Measurements from ENCODE around the gene ZBTB20.

ZBTB20 gene

DNA sequence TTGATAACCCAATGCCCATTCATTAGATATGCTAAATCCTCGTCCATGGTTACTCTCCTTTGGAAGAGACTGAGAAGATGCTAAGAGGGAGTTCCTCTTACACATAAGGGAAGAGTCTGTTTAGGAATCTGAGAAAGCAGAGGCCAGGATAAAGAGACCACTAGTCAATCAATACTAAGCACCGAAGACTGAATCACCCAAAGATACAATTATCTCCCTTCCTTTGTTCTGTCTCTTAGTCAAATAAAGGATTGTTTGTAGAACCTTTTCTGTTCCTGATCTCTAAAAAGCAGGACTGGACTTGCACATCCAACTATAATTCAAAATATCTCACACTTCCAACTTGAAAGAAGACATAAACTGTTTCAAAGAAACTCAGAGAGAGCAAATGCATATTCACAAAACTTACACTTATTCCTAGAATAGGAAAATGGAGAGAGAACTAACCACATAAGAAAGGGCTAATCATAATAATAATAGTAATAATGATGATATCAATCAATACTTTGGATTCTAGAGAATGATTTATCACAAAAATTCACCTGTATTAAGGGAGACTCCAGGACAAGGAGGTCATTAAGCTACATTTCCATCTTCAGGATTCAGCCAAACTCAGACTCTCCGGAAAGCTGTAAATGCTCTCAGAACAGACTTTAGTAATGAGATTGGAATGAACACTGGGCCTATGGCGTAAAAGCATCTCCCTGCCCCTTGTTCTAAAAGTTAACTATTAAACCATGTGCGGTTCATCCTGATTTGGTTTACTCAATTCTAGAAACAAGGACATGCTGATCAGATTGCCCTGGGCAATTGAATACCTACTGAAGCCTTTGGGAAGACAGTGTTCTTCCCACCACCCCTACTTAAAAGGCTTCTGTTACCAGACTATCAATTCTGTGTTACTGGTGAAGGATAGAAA lies 401.5 kb downstream of the ZBTB20 start:
- no peak overlapping the region for H4K91ac ChIP-seq (ENCODE audit: low read length)
- peaks cover 3% of the 10 kb centered on the region for H3K4me1 ChIP-seq (ENCODE audit: control insufficient read depth, insufficient read depth, low read depth, low read length)
- no peak overlapping the region for H2BK120ac ChIP-seq (ENCODE audit: low read depth, low read length)
- H3K4ac ChIP-seq (ENCODE audit: low read depth in 1 of 2, low read length in 2 of 2) = no peak overlapping the region
- no peak overlapping the region for H2BK12ac ChIP-seq (ENCODE audit: low read length in 2 of 2)
- H4K8ac ChIP-seq (ENCODE audit: low read length) = no peak overlapping the region
- no peaks in the 10 kb centered on the region for H3K36me3 ChIP-seq (ENCODE audit: control insufficient read depth in 1 of 2, insufficient read depth in 2 of 2, low read depth in 1 of 2, low read length in 2 of 2)
- DNase-seq = peak; percentile 46
- no peak overlapping the region for H3K18ac ChIP-seq (ENCODE audit: low read depth in 1 of 2, low read length in 2 of 2)
- H3K4me2 ChIP-seq (ENCODE audit: low read length, poor library complexity, severe bottlenecking) = peak overlapping the region; percentile 47
- H3K27ac ChIP-seq (ENCODE audit: low read length, poor library complexity, severe bottlenecking) = peak overlapping the region; percentile 93
- peak overlapping the region in 1 of 2 experiments; percentile 72 for H3K4me3 ChIP-seq (ENCODE audit: insufficient read depth in 1 of 2, low read depth in 1 of 2, low read length in 2 of 2)
- H3K27me3 ChIP-seq (ENCODE audit: control insufficient read depth in 1 of 2, insufficient read depth in 1 of 2, low read length in 2 of 2) = no peaks in the 10 kb centered on the region
- no peak overlapping the region for H2AFZ ChIP-seq (ENCODE audit: low read depth, low read length)
- no peak overlapping the region for H2BK15ac ChIP-seq (ENCODE audit: low read depth, poor library complexity, severe bottlenecking)
- peaks cover 5% of the 10 kb centered on the region for H3K79me1 ChIP-seq (replicated peaks; ENCODE audit: low read length, poor library complexity, severe bottlenecking)
- H2AK5ac ChIP-seq (ENCODE audit: low read length, severe bottlenecking) = peak overlapping the region; percentile 39
- H3K9ac ChIP-seq (ENCODE audit: low read length) = peak overlapping the region; percentile 88
- H2BK5ac ChIP-seq (ENCODE audit: low read depth, low read length, poor library complexity, severe bottlenecking) = no peak overlapping the region
- no peak overlapping the region for H3K23ac ChIP-seq (ENCODE audit: low read length in 2 of 2)
- WGBS = 56% methylated on average over 5 of the region's 5 CpGs
- H3K9me3 ChIP-seq (ENCODE audit: control insufficient read depth, low read length) = no peaks in the 10 kb centered on the region
- no peak overlapping the region for H3K14ac ChIP-seq (ENCODE audit: low read length in 2 of 2)

DNA sequence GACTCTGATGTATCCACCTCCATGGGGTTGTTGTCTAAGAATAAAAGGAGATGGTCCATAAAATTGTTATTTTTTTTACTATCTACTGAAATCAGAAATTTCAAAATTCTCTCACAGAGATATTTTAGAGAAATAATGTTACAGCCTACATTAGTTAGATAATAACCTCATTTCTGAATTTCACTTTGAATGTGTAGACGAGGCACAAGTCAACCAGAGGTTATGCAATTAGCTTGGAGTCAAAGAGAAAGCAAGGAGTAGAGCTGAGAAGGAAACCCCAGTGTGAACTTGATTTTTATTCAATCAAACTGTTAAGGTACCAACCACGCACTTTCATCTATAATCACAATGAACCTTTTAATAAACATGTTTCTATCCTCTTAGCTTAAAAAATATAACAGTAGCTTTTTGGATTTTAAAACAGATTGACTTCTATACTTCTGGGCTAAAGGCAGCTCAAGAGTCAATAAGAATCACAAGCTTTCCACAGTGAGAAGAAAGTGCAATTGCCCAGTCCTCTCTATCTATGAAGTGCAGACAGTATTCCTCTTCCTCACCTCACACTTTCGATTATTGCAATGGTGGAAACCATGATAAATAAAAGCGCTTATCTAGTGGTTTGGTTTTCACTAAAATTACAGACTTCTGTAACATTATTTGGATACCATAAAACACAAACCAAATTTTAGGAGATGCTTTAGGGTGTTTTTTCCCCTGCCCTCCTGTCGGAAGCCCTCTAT lies 403.2 kb downstream of the ZBTB20 start:
- no peak overlapping the region for H3K18ac ChIP-seq (ENCODE audit: low read depth in 1 of 2, low read length in 2 of 2)
- 100% methylated on average over 1 of the region's 5 CpGs for WGBS
- H3K4me1 ChIP-seq (ENCODE audit: control insufficient read depth, insufficient read depth, low read depth, low read length) = peaks cover 3% of the 10 kb centered on the region
- H3K79me1 ChIP-seq (replicated peaks; ENCODE audit: low read length, poor library complexity, severe bottlenecking) = peaks cover 9% of the 10 kb centered on the region
- H2AK5ac ChIP-seq (ENCODE audit: low read length, severe bottlenecking) = no peak overlapping the region
- peak overlapping the region; percentile 42 for H3K4me2 ChIP-seq (ENCODE audit: low read length, poor library complexity, severe bottlenecking)
- H3K27ac ChIP-seq (ENCODE audit: low read length, poor library complexity, severe bottlenecking) = no peak overlapping the region
- H3K4ac ChIP-seq (ENCODE audit: low read depth in 1 of 2, low read length in 2 of 2) = no peak overlapping the region
- H3K36me3 ChIP-seq (ENCODE audit: control insufficient read depth in 1 of 2, insufficient read depth in 2 of 2, low read depth in 1 of 2, low read length in 2 of 2) = peaks cover 0 to under 1% of the 10 kb centered on the region in 2 experiments
- no peak for DNase-seq
- no peak overlapping the region for H3K4me3 ChIP-seq (ENCODE audit: insufficient read depth in 1 of 2, low read depth in 1 of 2, low read length in 2 of 2)
- no peak overlapping the region for H2BK12ac ChIP-seq (ENCODE audit: low read length in 2 of 2)
- no peak overlapping the region for H4K8ac ChIP-seq (ENCODE audit: low read length)
- H3K14ac ChIP-seq (ENCODE audit: low read length in 2 of 2) = no peak overlapping the region
- H2AFZ ChIP-seq (ENCODE audit: low read depth, low read length) = no peak overlapping the region
- no peaks in the 10 kb centered on the region for H3K27me3 ChIP-seq (ENCODE audit: control insufficient read depth in 1 of 2, insufficient read depth in 1 of 2, low read length in 2 of 2)
- H2BK120ac ChIP-seq (ENCODE audit: low read depth, low read length) = no peak overlapping the region
- H3K9ac ChIP-seq (ENCODE audit: low read length) = no peak overlapping the region
- H3K9me3 ChIP-seq (ENCODE audit: control insufficient read depth, low read length) = no peaks in the 10 kb centered on the region
- H2BK15ac ChIP-seq (ENCODE audit: low read depth, poor library complexity, severe bottlenecking) = no peak overlapping the region
- no peak overlapping the region for H4K91ac ChIP-seq (ENCODE audit: low read length)
- H2BK5ac ChIP-seq (ENCODE audit: low read depth, low read length, poor library complexity, severe bottlenecking) = no peak overlapping the region
- H3K23ac ChIP-seq (ENCODE audit: low read length in 2 of 2) = no peak overlapping the region

GRCh38 chr3:114741066-114741465 lies 406.0 kb downstream of the ZBTB20 start:
- Histone ChIP-seq H2AK5ac (ENCODE audit: low read length, severe bottlenecking) (no peak overlapping the region), H3K9ac (ENCODE audit: low read length) (peak overlapping the region; percentile 78), H2BK12ac (ENCODE audit: low read length in 2 of 2) (no peak overlapping the region), H3K79me1 (replicated peaks; ENCODE audit: low read length, poor library complexity, severe bottlenecking) (peaks cover 12% of the 10 kb centered on the region), H4K8ac (ENCODE audit: low read length) (no peak overlapping the region), H3K27me3 (ENCODE audit: control insufficient read depth in 1 of 2, insufficient read depth in 1 of 2, low read length in 2 of 2) (no peaks in the 10 kb centered on the region), H3K23ac (ENCODE audit: low read length in 2 of 2) (no peak overlapping the region), H3K4me3 (ENCODE audit: insufficient read depth in 1 of 2, low read depth in 1 of 2, low read length in 2 of 2) (no peak overlapping the region), H3K9me3 (ENCODE audit: control insufficient read depth, low read length) (no peaks in the 10 kb centered on the region), H3K14ac (ENCODE audit: low read length in 2 of 2) (no peak overlapping the region), H3K27ac (ENCODE audit: low read length, poor library complexity, severe bottlenecking) (no peak overlapping the region), H2BK5ac (ENCODE audit: low read depth, low read length, poor library complexity, severe bottlenecking) (no peak overlapping the region), H3K4me2 (ENCODE audit: low read length, poor library complexity, severe bottlenecking) (no peak overlapping the region), H3K4ac (ENCODE audit: low read depth in 1 of 2, low read length in 2 of 2) (no peak overlapping the region), H2BK120ac (ENCODE audit: low read depth, low read length) (no peak overlapping the region), H2BK15ac (ENCODE audit: low read depth, poor library complexity, severe bottlenecking) (no peak overlapping the region), H3K4me1 (ENCODE audit: control insufficient read depth, insufficient read depth, low read depth, low read length) (no peaks in the 10 kb centered on the region), H3K18ac (ENCODE audit: low read depth in 1 of 2, low read length in 2 of 2) (no peak overlapping the region), H2AFZ (ENCODE audit: low read depth, low read length) (no peak overlapping the region), H4K91ac (ENCODE audit: low read length) (no peak overlapping the region), H3K36me3 (ENCODE audit: control insufficient read depth in 1 of 2, insufficient read depth in 2 of 2, low read depth in 1 of 2, low read length in 2 of 2) (peaks cover 0 to 3% of the 10 kb centered on the region in 2 experiments)
- WGBS = 96% methylated on average over 1 of the region's 1 CpG
- DNase-seq = no peak

DNA sequence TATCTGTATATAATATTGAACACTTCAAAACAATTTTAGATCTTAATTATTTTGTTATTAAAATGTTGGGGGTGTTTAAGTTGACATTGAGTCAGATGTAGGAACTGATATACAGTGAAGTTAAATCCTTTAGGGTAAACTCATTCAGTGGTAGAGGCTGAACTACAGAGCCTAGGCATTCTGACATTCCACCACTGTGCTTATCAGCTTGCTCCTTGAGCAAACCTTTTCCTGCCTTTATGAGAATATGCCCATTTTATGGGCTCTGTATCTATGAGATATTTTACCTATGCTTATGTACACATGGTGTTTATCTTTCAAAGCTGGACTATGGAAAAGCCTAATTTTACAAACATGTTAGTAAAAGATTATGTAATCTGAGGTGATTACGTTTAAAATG lies 407.5 kb downstream of the ZBTB20 start:
- Histone ChIP-seq H3K27ac (ENCODE audit: low read length, poor library complexity, severe bottlenecking) (no peak overlapping the region), H3K4me3 (ENCODE audit: insufficient read depth in 1 of 2, low read depth in 1 of 2, low read length in 2 of 2) (no peak overlapping the region), H2BK5ac (ENCODE audit: low read depth, low read length, poor library complexity, severe bottlenecking) (no peak overlapping the region), H3K23ac (ENCODE audit: low read length in 2 of 2) (no peak overlapping the region), H3K9me3 (ENCODE audit: control insufficient read depth, low read length) (no peaks in the 10 kb centered on the region), H3K4me2 (ENCODE audit: low read length, poor library complexity, severe bottlenecking) (no peak overlapping the region), H3K18ac (ENCODE audit: low read depth in 1 of 2, low read length in 2 of 2) (no peak overlapping the region), H4K91ac (ENCODE audit: low read length) (no peak overlapping the region), H3K14ac (ENCODE audit: low read length in 2 of 2) (no peak overlapping the region), H3K36me3 (ENCODE audit: control insufficient read depth in 1 of 2, insufficient read depth in 2 of 2, low read depth in 1 of 2, low read length in 2 of 2) (peaks cover 0 to 3% of the 10 kb centered on the region in 2 experiments), H3K79me1 (replicated peaks; ENCODE audit: low read length, poor library complexity, severe bottlenecking) (peaks cover 15% of the 10 kb centered on the region), H2BK12ac (ENCODE audit: low read length in 2 of 2) (no peak overlapping the region), H2BK15ac (ENCODE audit: low read depth, poor library complexity, severe bottlenecking) (no peak overlapping the region), H3K4ac (ENCODE audit: low read depth in 1 of 2, low read length in 2 of 2) (no peak overlapping the region), H2BK120ac (ENCODE audit: low read depth, low read length) (no peak overlapping the region), H3K4me1 (ENCODE audit: control insufficient read depth, insufficient read depth, low read depth, low read length) (no peaks in the 10 kb centered on the region), H3K27me3 (ENCODE audit: control insufficient read depth in 1 of 2, insufficient read depth in 1 of 2, low read length in 2 of 2) (no peaks in the 10 kb centered on the region), H4K8ac (ENCODE audit: low read length) (no peak overlapping the region), H2AFZ (ENCODE audit: low read depth, low read length) (no peak overlapping the region), H3K9ac (ENCODE audit: low read length) (no peak overlapping the region), H2AK5ac (ENCODE audit: low read length, severe bottlenecking) (no peak overlapping the region)
- DNase-seq = no peak
- 88% methylated on average over 1 of the region's 1 CpG for WGBS
